Measurements from ENCODE around the gene GARNL3.

GRCh38 chr9:127386249-127386648, 121.7 kb downstream of the GARNL3 start:
- TF ChIP-seq CTCF (IDR thresholded peaks at IDR 0.05) (no peak), POLR2AphosphoS5 (IDR thresholded peaks at IDR 0.05) (no peak)
